GM19467 (cell line): Measurements from ENCODE around the gene OR10G8.

ENCODE experiments used
- ATAC-seq: cut with Tn5 transposase; IDR thresholded peaks from one replicate; pipeline ENCODE4 v1.9.1; 2021; ENCODE audit warnings: mild to moderate bottlenecking, moderate library complexity; ENCODE audit not compliant: unreplicated experiment

OR10G8 gene

DNA sequence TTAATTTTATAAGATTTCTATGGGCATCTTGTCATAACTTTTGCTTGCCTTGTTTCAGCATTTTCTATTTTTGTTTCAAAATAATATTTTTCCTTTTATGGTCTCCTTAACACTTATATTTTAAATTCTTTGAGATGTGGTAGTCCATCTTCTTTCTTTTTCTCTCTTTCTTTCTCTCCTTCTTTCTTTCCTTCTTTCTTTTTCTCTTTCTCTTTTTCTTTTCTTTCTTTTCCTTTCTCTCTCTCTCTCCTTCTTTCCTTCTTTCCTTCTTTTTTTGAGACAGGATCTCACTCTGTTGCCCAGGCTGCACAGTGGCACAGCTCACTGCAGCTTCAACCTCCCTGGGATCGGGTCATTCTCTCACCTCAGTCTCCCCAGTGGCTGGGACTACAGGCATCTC lies 50.7 kb downstream of the OR10G8 start:
- ATAC-seq, result no peak

DNA sequence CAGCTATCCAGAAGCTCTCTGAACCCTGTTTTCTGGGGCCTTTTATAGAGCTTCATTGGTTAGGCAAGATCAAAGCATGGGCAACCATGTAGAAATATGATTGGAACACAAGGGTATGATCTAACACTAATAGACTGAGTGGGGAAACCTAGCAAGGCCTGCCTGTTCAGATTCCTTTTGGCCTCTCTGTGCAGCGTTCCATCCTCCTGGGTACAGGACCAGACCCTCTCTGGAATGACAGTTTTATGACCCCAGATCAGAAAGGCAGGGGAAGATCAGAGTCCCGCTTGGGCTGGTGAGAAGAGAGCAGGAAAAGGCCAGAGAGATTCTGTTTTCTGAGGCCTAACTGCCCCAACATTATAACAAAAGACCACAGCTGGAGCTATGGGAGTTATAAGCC lies 52.0 kb downstream of the OR10G8 start:
- ATAC-seq, result no peak

DNA sequence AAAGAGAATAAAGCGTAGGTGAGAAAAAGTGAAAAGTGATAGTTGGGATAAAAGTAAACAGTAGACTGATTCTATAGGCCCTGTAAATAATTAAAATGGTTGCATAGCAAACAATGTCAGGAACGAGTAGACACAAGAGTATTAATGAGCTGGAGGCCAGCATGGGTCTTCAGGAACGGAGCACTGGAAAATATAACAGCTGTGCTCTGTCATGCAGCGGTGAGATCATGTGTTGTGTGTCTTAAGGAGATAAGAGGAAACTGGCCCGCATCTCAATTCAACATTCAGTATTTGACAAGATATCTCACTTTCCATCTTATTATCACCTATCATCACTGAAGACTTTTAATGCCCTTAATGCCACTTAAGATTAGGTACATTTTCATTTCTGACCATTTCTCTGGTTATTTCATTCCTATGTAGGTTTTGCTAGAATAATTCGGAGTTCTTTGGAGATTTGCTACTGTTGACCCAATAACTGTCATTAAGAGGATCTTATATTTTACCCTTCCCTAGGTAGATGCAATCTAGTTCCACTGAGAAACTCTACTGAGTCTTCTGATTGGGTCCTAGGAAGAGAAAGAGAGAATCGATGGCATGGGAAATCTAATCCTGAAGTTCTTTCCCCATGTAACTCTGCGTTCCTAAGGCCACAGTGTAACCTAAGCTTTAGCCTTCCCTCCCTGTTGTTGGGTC lies 53.2 kb downstream of the OR10G8 start:
- no peak for ATAC-seq
